Ovary (tissue), 3 donors: ENCODE data around the gene BAIAP2L2.

Experiments
- CTCF ChIP-seq, 3 donors: fragments of 450-650 bp in 2 of 3; fragments of 200-600 bp in 1 of 3; IDR thresholded peaks; one replicate each; pipeline versions ENCODE4 v1.5.1 to v1.8.0; 2016 to 2022; ENCODE audit warnings: antibody characterized with exemption in 3 of 3, mild to moderate bottlenecking in 1 of 3
- EP300 ChIP-seq: sonication (generic); formaldehyde crosslinking; IDR thresholded peaks from one replicate; pipeline ENCODE4 v1.6.1; 2017; ENCODE audit warnings: antibody characterized with exemption
- POLR2A ChIP-seq: fragments of 450-650 bp; IDR thresholded peaks from one replicate; pipeline ENCODE4 v1.6.1; 2017; ENCODE audit warnings: antibody characterized with exemption, mild to moderate bottlenecking, moderate library complexity
- donor health status: DM: no; HTN: no; CAD: no.

GRCh38 chr22:38124236-38124974, 13.9 kb upstream of the BAIAP2L2 start:
- TF ChIP-seq CTCF (IDR thresholded peaks at IDR 0.05) = no peak
- TF ChIP-seq POLR2A = no peak
- TF ChIP-seq EP300 = no peak
